HepG2 (cell line): ENCODE measurements around the gene APIP. TPM values are rescaled to one million over a fixed set of nuclear protein-coding genes. Genes with fewer than 3 reads are reported as not detected.

Experiments
- ADNP ChIP-seq: sonication (generic); formaldehyde crosslinking; IDR thresholded peaks from 2 replicates; pipeline ENCODE4 v1.4.0; 2020; ENCODE audit warnings: missing genetic modification reagents
- ATF7-NPFF ChIP-seq: sonication (generic); formaldehyde crosslinking; IDR thresholded peaks from 2 replicates; pipeline ENCODE4 v1.8.1; 2023; ENCODE audit warnings: mild to moderate bottlenecking, low read depth, missing genetic modification reagents, moderate library complexity
- CSRNP1 ChIP-seq: sonication (generic); formaldehyde crosslinking; IDR thresholded peaks from 2 replicates; pipeline ENCODE4 v1.8.1; 2023; ENCODE audit warnings: mild to moderate bottlenecking, missing genetic modification reagents
- GRHL1 ChIP-seq: sonication (generic); formaldehyde crosslinking; conservative IDR thresholded peaks from 2 replicates; pipeline ENCODE4 v1.8.0; 2022; ENCODE audit warnings: missing genetic modification reagents
- HNF4A ChIP-seq: sonication (generic); formaldehyde crosslinking; IDR thresholded peaks from 2 replicates; pipeline ENCODE4 v1.4.0; 2020; ENCODE audit warnings: missing genetic modification reagents
- MXD3 ChIP-seq: IDR thresholded peaks from 2 replicates; pipeline ENCODE4 v1.6.1; 2016; ENCODE audit warnings: mild to moderate bottlenecking, missing biosample characterization, missing genetic modification reagents
- PRDM10 ChIP-seq: sonication (generic); formaldehyde crosslinking; IDR thresholded peaks from 2 replicates; pipeline ENCODE4 v1.4.0; 2020; ENCODE audit warnings: low read depth, missing genetic modification reagents
- RNF2 ChIP-seq: fragments of 450-650 bp; conservative IDR thresholded peaks from 2 replicates; pipeline ENCODE4 v1.6.1; 2016; ENCODE audit warnings: low read depth
- SOX13 ChIP-seq, 3 experiments: fragments of 450-650 bp in 1 of 3; sonication (generic) in 1 of 3; formaldehyde crosslinking in 1 of 3; IDR thresholded peaks in 2 of 3; conservative IDR thresholded peaks in 1 of 3; 2 replicates each; pipeline versions ENCODE4 v1.5.0 to v1.6.1; 2016 to 2020; ENCODE audit warnings: antibody characterized with exemption in 1 of 3, mild to moderate bottlenecking in 1 of 3, missing compliant biosample characterization in 1 of 3, missing genetic modification reagents in 1 of 3, moderate library complexity in 1 of 3
- SRY ChIP-seq: sonication (generic); formaldehyde crosslinking; IDR thresholded peaks from 2 replicates; pipeline ENCODE4 v1.8.0; 2022; ENCODE audit warnings: mild to moderate bottlenecking, missing genetic modification reagents
- TBX3 ChIP-seq: fragments of 450-650 bp; IDR thresholded peaks from 2 replicates; pipeline ENCODE4 v1.6.1; 2017; ENCODE audit warnings: antibody characterized with exemption, mild to moderate bottlenecking, inconsistent platforms, borderline replicate concordance
- ZNF660 ChIP-seq: sonication (generic); formaldehyde crosslinking; IDR thresholded peaks from 2 replicates; pipeline ENCODE4 v1.5.1; 2020; ENCODE audit warnings: mild to moderate bottlenecking, low read depth, missing genetic modification reagents, borderline replicate concordance
- polyA plus RNA-seq, 8 experiments: library from polyadenylated mRNA; depleted of rRNA in 3 of 8; stranded (reverse) in 7 of 8; unstranded in 1 of 8; fragments of >200 nt; fragmentation: Illumina TruSeq in 4 of 8; extraction: Trizol in 4 of 8; gene quantifications; 2 replicates each; pipeline versions ENCODE4 v1.2.1 to v1.2.3, GENCODE V29; 2011 to 2016; ENCODE audit warnings: low read depth in 4 of 8, missing spikeins in 1 of 8, mixed read lengths in 1 of 8; ENCODE audit not compliant: insufficient read depth in 1 of 8
- total RNA-seq, 5 experiments: library from RNA; depleted of rRNA; stranded (reverse); fragments of >200 nt; fragmentation: Illumina TruSeq; extraction: Trizol; gene quantifications; 2 replicates each; pipeline ENCODE4 v1.2.3, GENCODE V29; 2016; ENCODE audit warnings: low read depth in 1 of 5
- TF ChIP-seq, protein P1 (sequence below): sonication (generic); formaldehyde crosslinking; IDR thresholded peaks from 2 replicates; pipeline ENCODE4 v1.5.1; 2020; ENCODE audit warnings: missing genetic modification reagents, mild to moderate bottlenecking, borderline replicate concordance
- TF ChIP-seq, protein P2 (sequence below): sonication (generic); formaldehyde crosslinking; IDR thresholded peaks from 2 replicates; pipeline ENCODE4 v1.4.0; 2020; ENCODE audit warnings: missing genetic modification reagents, borderline replicate concordance

Gene APIP
- total and polyA plus RNA-seq, 2 of the 13 experiments (the other 11 are each of a cell fraction or from before 2014, with no cell fraction given) = 16.9 to 31.0 TPM

- TF ChIP-seq SOX13 (IDR thresholded peaks at IDR 0.05) (0 out of 2 replicates have a peak, but pooled peaks have one; percentile 8), SOX13 (CRISPR knock-in tag; conservative IDR thresholded peaks at IDR 0.05 in 1 of 2, IDR thresholded peaks at IDR 0.05 in 1 of 2) (no peak; a peak in 1 of 4 replicates), ADNP (CRISPR knock-in tag) (no peak), TBX3 (no peak), MXD3 (CRISPR knock-in tag) (peak; percentile 76; the same call in 1 of the 2 replicates), ZNF660 (0 out of 2 replicates have a peak, but pooled peaks have one; percentile 47), HNF4A (CRISPR knock-in tag) (peak; percentile 41), PRDM10 (CRISPR knock-in tag) (no peak), GRHL1 (CRISPR knock-in tag) (no peak), SRY (CRISPR knock-in tag) (peak; percentile 76; the same call in 1 of the 2 replicates), CSRNP1 (CRISPR knock-in tag) (peak; percentile 48; the same call in 1 of the 2 replicates), ATF7-NPFF (CRISPR knock-in tag) (no peak), RNF2 (0 out of 2 replicates have a peak, but pooled peaks have one; percentile 29)
- TF ChIP-seq, protein P1, sequence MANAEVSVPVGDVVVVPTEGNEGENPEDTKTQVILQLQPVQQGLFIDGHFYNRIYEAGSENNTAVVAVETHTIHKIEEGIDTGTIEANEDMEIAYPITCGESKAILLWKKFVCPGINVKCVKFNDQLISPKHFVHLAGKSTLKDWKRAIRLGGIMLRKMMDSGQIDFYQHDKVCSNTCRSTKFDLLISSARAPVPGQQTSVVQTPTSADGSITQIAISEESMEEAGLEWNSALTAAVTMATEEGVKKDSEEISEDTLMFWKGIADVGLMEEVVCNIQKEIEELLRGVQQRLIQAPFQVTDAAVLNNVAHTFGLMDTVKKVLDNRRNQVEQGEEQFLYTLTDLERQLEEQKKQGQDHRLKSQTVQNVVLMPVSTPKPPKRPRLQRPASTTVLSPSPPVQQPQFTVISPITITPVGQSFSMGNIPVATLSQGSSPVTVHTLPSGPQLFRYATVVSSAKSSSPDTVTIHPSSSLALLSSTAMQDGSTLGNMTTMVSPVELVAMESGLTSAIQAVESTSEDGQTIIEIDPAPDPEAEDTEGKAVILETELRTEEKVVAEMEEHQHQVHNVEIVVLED (CRISPR knock-in tag) = peak; percentile 79
- TF ChIP-seq, protein P2, sequence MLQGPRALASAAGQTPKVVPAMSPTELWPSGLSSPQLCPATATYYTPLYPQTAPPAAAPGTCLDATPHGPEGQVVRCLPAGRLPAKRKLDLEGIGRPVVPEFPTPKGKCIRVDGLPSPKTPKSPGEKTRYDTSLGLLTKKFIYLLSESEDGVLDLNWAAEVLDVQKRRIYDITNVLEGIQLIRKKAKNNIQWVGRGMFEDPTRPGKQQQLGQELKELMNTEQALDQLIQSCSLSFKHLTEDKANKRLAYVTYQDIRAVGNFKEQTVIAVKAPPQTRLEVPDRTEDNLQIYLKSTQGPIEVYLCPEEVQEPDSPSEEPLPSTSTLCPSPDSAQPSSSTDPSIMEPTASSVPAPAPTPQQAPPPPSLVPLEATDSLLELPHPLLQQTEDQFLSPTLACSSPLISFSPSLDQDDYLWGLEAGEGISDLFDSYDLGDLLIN = no peak
Measured at GRCh38 chr11:34916015-34916842, at the start of gene APIP, which contains the start of gene PDHX (continued).
